K562 (cell line): ENCODE data around the gene ADCY6. TPM values are rescaled to one million over a fixed set of nuclear protein-coding genes. Genes with fewer than 3 reads are reported as not detected.
A peak's percentile ranks its signal among the peaks of the same experiment; 100 is the strongest.

ENCODE experiments used
- ATAC-seq: fragments of 200-7000 bp; cut with Tn5 transposase; 3 replicates; pipeline ENCODE4 v1.9.1; 2020; ENCODE audit warnings: moderate library complexity
- BruUV-seq: library from RNA; stranded (reverse); fragments of 400-500 nt; replicated peaks from 2 replicates; lab custom pipeline; 2021; lab: Mats Ljungman, UMichigan
- CTCF ChIA-PET: fragments of 300-600 bp; formaldehyde crosslinking; extraction: SDS; loops from one replicate; lab custom pipeline; 2021; ENCODE audit warnings: low intra/inter-chr PET ratio; lab: Yijun Ruan, JAX
- POLR2A ChIA-PET: fragments of 300-600, 350-650 bp; sonication (Branson Sonifier 250); formaldehyde crosslinking; extraction: SDS; loops from one replicate; lab custom pipeline; 2021; ENCODE audit warnings: antibody characterized with exemption, inconsistent platforms; lab: Yijun Ruan, JAX
- DNase-seq, 4 experiments: peaks; one replicate each; pipeline versions ENCODE4 v3.0.0 to v3.0.0-alpha.2; 2011 to 2018; ENCODE audit warnings: low spot score in 3 of 4, mixed read lengths in 3 of 4; ENCODE audit errors: extremely low read depth in 1 of 4
- FAIRE-seq: peaks from 2 replicates; lab custom pipeline; 2011; peaks lifted over from hg19 to GRCh38; lab: Jason Lieb, UNC
- H2AFZ ChIP-seq: 2 replicates; pipeline ENCODE4 v1.6.0; 2011; ENCODE audit warnings: low read depth, low read length, control low read depth, inconsistent platforms
- H3K27ac ChIP-seq: fragments of 200-600 bp; 3 replicates; pipeline ENCODE4 v1.8.0; 2011; ENCODE audit warnings: low read depth, mild to moderate bottlenecking, control low read depth, inconsistent platforms, low read length, moderate library complexity, mixed read lengths; ENCODE audit errors: extremely low read depth
- H3K27me3 ChIP-seq, 2 experiments: fragments of 300-600 bp in 1 of 2; 2 replicates in 1 of 2; 3 replicates in 1 of 2; pipeline versions ENCODE4 v1.6.0 to v1.8.0; 2011; ENCODE audit warnings: inconsistent platforms in 2 of 2, low read length in 2 of 2, mild to moderate bottlenecking in 1 of 2, mixed read lengths in 1 of 2, moderate library complexity in 1 of 2; ENCODE audit not compliant: control insufficient read depth in 2 of 2, insufficient read depth in 2 of 2
- H3K36me3 ChIP-seq: fragments of 300-600 bp; 3 replicates; pipeline ENCODE4 v1.8.0; 2011; ENCODE audit warnings: mild to moderate bottlenecking, low read length, inconsistent platforms; ENCODE audit not compliant: control insufficient read depth, insufficient read depth
- H3K4me1 ChIP-seq, 2 experiments: fragments of 200-600 bp in 1 of 2; replicated peaks in 1 of 2; 2 replicates in 1 of 2; 3 replicates in 1 of 2; pipeline versions ENCODE4 v1.5.1 to v1.8.0; 2011; ENCODE audit warnings: inconsistent platforms in 2 of 2, low read length in 2 of 2, mild to moderate bottlenecking in 1 of 2, mixed read lengths in 1 of 2, moderate library complexity in 1 of 2; ENCODE audit not compliant: control insufficient read depth in 2 of 2, insufficient read depth in 2 of 2
- H3K4me2 ChIP-seq: 2 replicates; pipeline ENCODE4 v1.6.1; 2011; ENCODE audit warnings: low read length, control low read depth, inconsistent platforms, mixed read lengths; ENCODE audit not compliant: insufficient read depth
- H3K4me3 ChIP-seq: fragments of 200-600 bp; sonication (generic), shearing (Covaris generic); 2 replicates; pipeline ENCODE4 v1.5.1; 2016; ENCODE audit warnings: control low read depth, inconsistent platforms
- H3K79me2 ChIP-seq: fragments of 200-600 bp; 3 replicates; pipeline ENCODE4 v1.8.0; 2011; ENCODE audit warnings: low read length, inconsistent platforms; ENCODE audit not compliant: control insufficient read depth, insufficient read depth
- H3K9ac ChIP-seq, 2 experiments: 2 replicates each; pipeline versions ENCODE4 v1.6.0 to v1.6.1; 2011; ENCODE audit warnings: low read depth in 2 of 2, low read length in 2 of 2, control low read depth in 1 of 2, inconsistent platforms in 1 of 2, mild to moderate bottlenecking in 1 of 2, mixed read lengths in 1 of 2; ENCODE audit not compliant: insufficient read depth in 1 of 2
- H3K9me1 ChIP-seq: one replicate; pipeline ENCODE4 v1.6.0; 2011; ENCODE audit warnings: inconsistent platforms, mild to moderate bottlenecking, low read length, moderate library complexity; ENCODE audit not compliant: control insufficient read depth, insufficient read depth
- H3K9me3 ChIP-seq: replicated peaks from 2 replicates; pipeline ENCODE4 v1.5.1; 2011; ENCODE audit warnings: low read depth, low read length, inconsistent platforms; ENCODE audit not compliant: control insufficient read depth, insufficient read depth
- H4K20me1 ChIP-seq: replicated peaks from 2 replicates; pipeline ENCODE4 v1.6.1; 2011; ENCODE audit warnings: low read length, inconsistent platforms, mixed read lengths; ENCODE audit not compliant: control insufficient read depth, insufficient read depth
- ATF1 ChIP-seq, 2 experiments: fragments of 450-650 bp in 1 of 2; IDR thresholded peaks; 2 replicates each; pipeline ENCODE4 v1.6.1; 2016; ENCODE audit warnings: missing compliant biosample characterization in 1 of 2, missing genetic modification characterization in 1 of 2
- CBFB ChIP-seq: sonication (generic); formaldehyde crosslinking; IDR thresholded peaks from 2 replicates; pipeline ENCODE4 v1.4.0; 2020; ENCODE audit warnings: mild to moderate bottlenecking, missing genetic modification reagents
- CGGBP1 ChIP-seq: fragments of 250-450 bp; sonication (Bioruptor Pico); IDR thresholded peaks from 2 replicates; pipeline ENCODE4 v1.9.0; 2021; ENCODE audit warnings: mild to moderate bottlenecking
- FUS ChIP-seq: fragments of 200-400 bp; formaldehyde crosslinking; optimal IDR thresholded peaks from 2 replicates; pipeline ENCODE3; 2017; ENCODE audit warnings: low read depth, low read length
- ILK ChIP-seq: fragments of 450-650 bp; IDR thresholded peaks from 2 replicates; pipeline ENCODE4 v1.6.1; 2016; ENCODE audit warnings: missing genetic modification characterization, low read depth, mild to moderate bottlenecking, missing compliant biosample characterization, moderate library complexity, borderline replicate concordance
- KHSRP ChIP-seq: fragments of 450-650 bp; IDR thresholded peaks from 2 replicates; pipeline ENCODE4 v1.6.1; 2017
- MTA1 ChIP-seq: fragments of 450-650 bp; IDR thresholded peaks from 2 replicates; pipeline ENCODE4 v1.6.1; 2017; ENCODE audit warnings: borderline replicate concordance
- MYC ChIP-seq, 2 experiments: fragments of 250-450 bp in 1 of 2; sonication (Bioruptor Pico) in 1 of 2; IDR thresholded peaks; 2 replicates each; pipeline versions ENCODE4 v1.5.1 to v1.6.1; 2012 to 2021; ENCODE audit warnings: low read depth in 2 of 2, borderline replicate concordance in 1 of 2, improper control_type of control experiment in 1 of 2, low read length in 1 of 2, mild to moderate bottlenecking in 1 of 2, moderate library complexity in 1 of 2
- PRMT5 ChIP-seq: sonication (generic); formaldehyde crosslinking; IDR thresholded peaks from 2 replicates; pipeline ENCODE4 v1.5.0; 2020; ENCODE audit warnings: missing genetic modification reagents
- WGBS: fragments of 100-300 bp; shearing (Covaris generic); methylation state at CpG from one replicate; pipeline ENCODE4 v1.1.6; 2016; ENCODE audit warnings: low coverage, mixed read lengths; ENCODE audit not compliant: insufficient coverage; ENCODE audit errors: missing lambda C conversion rate; 5-methylcytosine and 5-hydroxymethylcytosine counted together
- in situ Hi-C: fragments of 300-500 bp; cut with MboI; formaldehyde crosslinking; loops from 4 replicates; pipeline ENCODE4 v1.15.0; 2018; ENCODE audit warnings: inconsistent platforms, mixed read lengths
- intact Hi-C: fragments of 100-400 bp; cut with micrococcal nuclease; formaldehyde crosslinking; loops from 2 replicates; pipeline ENCODE4 v1.14.2; 2022
- polyA plus RNA-seq, 8 experiments: library from polyadenylated mRNA; depleted of rRNA in 4 of 8; stranded (reverse) in 5 of 8; unstranded in 3 of 8; fragments of >200 nt; fragmentation: Nextera tagmentation in 2 of 8; fragmentation: Illumina TruSeq in 1 of 8; extraction: Ambion mirVana in 2 of 8; extraction: Trizol in 1 of 8; gene quantifications; 2 replicates each; pipeline versions ENCODE4 v1.2.1 to v1.2.3, GENCODE V29; 2011 to 2014; ENCODE audit warnings: inconsistent platforms in 1 of 8, missing spikeins in 1 of 8
- total RNA-seq, 7 experiments: library from RNA; depleted of rRNA in 6 of 7; stranded (reverse); fragments of >200 nt in 6 of 7; fragmentation: Illumina TruSeq in 2 of 7; extraction: Trizol in 2 of 7; gene quantifications; 2 replicates each; pipeline versions ENCODE4 v1.2.1 to v1.2.3, GENCODE V29; 2011 to 2021; ENCODE audit warnings: low replicate concordance in 1 of 7

Gene ADCY6
- total and polyA plus RNA-seq, 9 of the 15 experiments (the other 6 are each of a cell fraction or from before 2014, with no cell fraction given), result 0.01 to 1.0 (median 0.53) TPM

- Histone ChIP-seq H3K79me2 (no peaks in the 10 kb centered on the region), H3K27ac (no peak overlapping the region), H3K4me2 (no peak overlapping the region), H4K20me1 (0 out of 2 replicates have a peak, but pooled peaks cover 15% of the 10 kb centered on the region), H3K9me1 (peaks cover 2% of the 10 kb centered on the region), H3K9me3 (no peaks in the 10 kb centered on the region), H3K9ac (no peak overlapping the region), H3K27me3 (no peaks in the 10 kb centered on the region), H3K4me1 (peaks cover 0 to 4% of the 10 kb centered on the region in 2 experiments; a peak in 1 of 5 replicates), H3K36me3 (peaks cover 89% of the 10 kb centered on the region), H2AFZ (no peak overlapping the region), H3K4me3 (no peak overlapping the region)
- in situ Hi-C loops, result no loop called here
- no peak for TF ChIP-seq MTA1
- no peak for TF ChIP-seq CGGBP1 (CRISPR knock-in tag)
- no peak for TF ChIP-seq FUS
- no peak for TF ChIP-seq MYC (IDR thresholded peaks at IDR 0.05; ENCODE audit: low read depth, low read length)
- no peak for TF ChIP-seq MYC (CRISPR knock-in tag; IDR thresholded peaks at IDR 0.05; ENCODE audit: borderline replicate concordance, low read depth)
- no peak for TF ChIP-seq ILK (tag)
- no peak for TF ChIP-seq KHSRP
- no peak for TF ChIP-seq PRMT5 (CRISPR knock-in tag)
- TF ChIP-seq ATF1 (CRISPR knock-in tag; IDR thresholded peaks at IDR 0.05), result no peak
- no peak for TF ChIP-seq ATF1 (tag; IDR thresholded peaks at IDR 0.05)
- no peak for TF ChIP-seq CBFB
- intact Hi-C loops, result no loop called here
- DNase-seq (peak in 2 of 4 experiments; percentile 50 to 51), FAIRE-seq (no peak), ATAC-seq (no peak)
- ChIA-PET POLR2A (interaction anchor here (0.6 to 2.3 kb wide), 7 partner anchors 10 to 1004 kb away, joined by 3 to 6 read pairs (median 3); no protein-coding TSS in a partner anchor), CTCF (no interaction called here)
- BruUV-seq, result no TSS peak
- 91% methylated on average over 12 of the region's 12 CpGs for WGBS
Measured at GRCh38 chr12:48832321-48833060, 43.6 kb upstream of the ADCY6 start.
